ENCODE measurements around the gene FBXO21. TPM values are rescaled to one million over a fixed set of nuclear protein-coding genes. Genes with fewer than 3 reads are reported as not detected.

The FBXO21 gene
- total RNA-seq, 6 donors from 2014 or later = 38.2 to 122 (median 59.0) TPM

GRCh38 chr12:117093431-117093830 lies 96.8 kb downstream of the FBXO21 start:
- Histone ChIP-seq H3K4me1 (peaks cover 3 to 6% (median 5%) of the 10 kb centered on the region in 4 donors), H3K4me3 (no peak overlapping the region), H3K27ac (no peak overlapping the region), H3K9me3 (peaks cover 0 to 11% (median 5%) of the 10 kb centered on the region in 4 donors), H3K36me3 (no peaks in the 10 kb centered on the region), H3K27me3 (peaks cover 0 to 5% (median 4%) of the 10 kb centered on the region in 4 donors)
- DNase-seq (no peak), ATAC-seq (ENCODE audit: low FRiP score in 2 of 2) (no peak)
- 77 to 84% methylated on average over 11 of the region's 11 CpGs for WGBS, 2 donors
- TF ChIP-seq EP300 (IDR thresholded peaks at IDR 0.05) (no peak), CTCF (IDR thresholded peaks at IDR 0.05) (no peak), POLR2AphosphoS5 (IDR thresholded peaks at IDR 0.05) (no peak), POLR2A (IDR thresholded peaks at IDR 0.05) (no peak)

- no peak overlapping the region for H3K4me3 ChIP-seq
- H3K36me3 ChIP-seq = no peaks in the 10 kb centered on the region
- peaks cover 0 to 11% (median 5%) of the 10 kb centered on the region in 4 donors for H3K9me3 ChIP-seq
- no peaks in the 10 kb centered on the region for H3K27me3 ChIP-seq
- peaks cover 0 to 4% (median under 1%) of the 10 kb centered on the region in 4 donors for H3K4me1 ChIP-seq
- no peak for ATAC-seq (ENCODE audit: low FRiP score in 2 of 2)
- H3K27ac ChIP-seq = no peak overlapping the region
- TF ChIP-seq EP300 (IDR thresholded peaks at IDR 0.05) (no peak), POLR2AphosphoS5 (IDR thresholded peaks at IDR 0.05) (no peak), CTCF (IDR thresholded peaks at IDR 0.05) (no peak), POLR2A (IDR thresholded peaks at IDR 0.05) (no peak)
- WGBS, 2 donors = 93 to 96% methylated on average over 4 to 7 of the region's 7 CpGs
- DNase-seq = no peak
Measured at GRCh38 chr12:117092886-117093285, 97.4 kb downstream of the FBXO21 start.

GRCh38 chr12:117092511-117092780 lies 97.8 kb downstream of the FBXO21 start:
- Histone ChIP-seq H3K4me1 (peaks cover 0 to 4% (median 0%) of the 10 kb centered on the region in 4 donors), H3K9me3 (peaks cover 0 to 11% (median 5%) of the 10 kb centered on the region in 4 donors), H3K36me3 (no peaks in the 10 kb centered on the region), H3K27me3 (no peaks in the 10 kb centered on the region), H3K4me3 (no peak overlapping the region), H3K27ac (no peak overlapping the region)
- TF ChIP-seq POLR2AphosphoS5 (IDR thresholded peaks at IDR 0.05) (no peak), POLR2A (IDR thresholded peaks at IDR 0.05) (no peak), EP300 (IDR thresholded peaks at IDR 0.05) (no peak), CTCF (IDR thresholded peaks at IDR 0.05) (no peak)
- DNase-seq (no peak), ATAC-seq (ENCODE audit: low FRiP score in 2 of 2) (no peak)
- WGBS, 2 donors = 89 to 90% methylated on average over 2 of the region's 2 CpGs

Other genes starting within 250 kb of the FBXO21 start
- gene TESC, start 91.1 kb downstream of the FBXO21 start, total RNA-seq = 10 to 100 TPM in 2 of 6 donors, 1 to 10 TPM in 4; 2.0 to 13.6 (median 7.2) TPM
- gene NOS1, start 171.2 kb upstream of the FBXO21 start, total RNA-seq = 1 to 10 TPM in 5 of 6 donors, under 1 TPM in 1; 0.39 to 4.4 (median 2.4) TPM

Data from upper lobe of left lung (tissue), 6 donors.